HL-60 (cell line): ENCODE results near the gene PRSS35.

Experiments
- DNase-seq, 2 experiments: peaks; one replicate each; pipeline ENCODE4 v3.0.0-alpha.2; 2010 to 2020; ENCODE audit warnings: low read depth in 1 of 2, low spot score in 1 of 2
- H3K27ac ChIP-seq: fragments of 250-450 bp; sonication (Bioruptor Pico); replicated peaks from 2 replicates; pipeline ENCODE4 v1.5.1; 2020; ENCODE audit warnings: mild to moderate bottlenecking, moderate library complexity
- H3K27me3 ChIP-seq: fragments of 250-450 bp; sonication (Bioruptor Pico); 2 replicates; pipeline ENCODE4 v1.5.1; 2021; ENCODE audit warnings: mild to moderate bottlenecking, moderate library complexity; ENCODE audit not compliant: insufficient read depth, poor library complexity, severe bottlenecking
- H3K4me3 ChIP-seq: replicated peaks from 2 replicates; pipeline ENCODE4 v1.5.1; 2011; ENCODE audit warnings: mild to moderate bottlenecking, control low read depth, low read length; ENCODE audit not compliant: insufficient read depth
- CTCF ChIP-seq: IDR thresholded peaks from one replicate; pipeline ENCODE4 v1.5.1; 2011; ENCODE audit warnings: low read length, control low read depth, inconsistent platforms; ENCODE audit not compliant: insufficient read depth
- GABPA ChIP-seq: IDR thresholded peaks from 2 replicates; pipeline ENCODE4 v1.6.1; 2012; ENCODE audit warnings: low read depth
- POLR2AphosphoS5 ChIP-seq: IDR thresholded peaks from 2 replicates; pipeline ENCODE4 v1.6.1; 2012; ENCODE audit warnings: low read depth
- REST ChIP-seq: IDR thresholded peaks from 2 replicates; pipeline ENCODE4 v1.6.1; 2012; ENCODE audit warnings: low read depth; ENCODE audit not compliant: insufficient replicate concordance
- SPI1 ChIP-seq: IDR thresholded peaks from 2 replicates; pipeline ENCODE4 v1.6.1; 2012; ENCODE audit warnings: low read depth, mild to moderate bottlenecking, borderline replicate concordance

Gene PRSS35

GRCh38 chr6:83466328-83466727 lies 46.0 kb upstream of the PRSS35 start:
- DNase-seq, result no peak
- Histone ChIP-seq H3K27ac (no peak overlapping the region), H3K27me3 (no peaks in the 10 kb centered on the region), H3K4me3 (no peak overlapping the region)
- no peak for TF ChIP-seq GABPA
- TF ChIP-seq SPI1, result no peak
- TF ChIP-seq CTCF, result no peak
- TF ChIP-seq REST, result no peak
- no peak for TF ChIP-seq POLR2AphosphoS5

- DNase-seq, result peak; percentile 88 to 96
- Histone ChIP-seq H3K27me3 (no peaks in the 10 kb centered on the region), H3K27ac (peak overlapping the region; percentile 66), H3K4me3 (no peak overlapping the region)
- TF ChIP-seq POLR2AphosphoS5, result peak; percentile 89
- TF ChIP-seq SPI1, result peak; percentile 93
- TF ChIP-seq CTCF, result no peak
- no peak for TF ChIP-seq GABPA
- TF ChIP-seq REST, result no peak
Measured at GRCh38 chr6:83467620-83468036, 44.7 kb upstream of the PRSS35 start.

- no peak for DNase-seq
- TF ChIP-seq POLR2AphosphoS5, result no peak
- TF ChIP-seq SPI1, result no peak
- TF ChIP-seq CTCF, result no peak
- no peak for TF ChIP-seq REST
- no peak for TF ChIP-seq GABPA
- no peaks in the 10 kb centered on the region for H3K27me3 ChIP-seq
- H3K27ac ChIP-seq, result no peak overlapping the region
- no peak overlapping the region for H3K4me3 ChIP-seq
Measured at GRCh38 chr6:83470001-83470400, 42.3 kb upstream of the PRSS35 start.
